ENCODE results near the gene IGF2BP2.

- no peak for TF ChIP-seq POLR2A (IDR thresholded peaks at IDR 0.05; ENCODE audit: extremely low read depth, insufficient read length)
- TF ChIP-seq, protein P1, sequence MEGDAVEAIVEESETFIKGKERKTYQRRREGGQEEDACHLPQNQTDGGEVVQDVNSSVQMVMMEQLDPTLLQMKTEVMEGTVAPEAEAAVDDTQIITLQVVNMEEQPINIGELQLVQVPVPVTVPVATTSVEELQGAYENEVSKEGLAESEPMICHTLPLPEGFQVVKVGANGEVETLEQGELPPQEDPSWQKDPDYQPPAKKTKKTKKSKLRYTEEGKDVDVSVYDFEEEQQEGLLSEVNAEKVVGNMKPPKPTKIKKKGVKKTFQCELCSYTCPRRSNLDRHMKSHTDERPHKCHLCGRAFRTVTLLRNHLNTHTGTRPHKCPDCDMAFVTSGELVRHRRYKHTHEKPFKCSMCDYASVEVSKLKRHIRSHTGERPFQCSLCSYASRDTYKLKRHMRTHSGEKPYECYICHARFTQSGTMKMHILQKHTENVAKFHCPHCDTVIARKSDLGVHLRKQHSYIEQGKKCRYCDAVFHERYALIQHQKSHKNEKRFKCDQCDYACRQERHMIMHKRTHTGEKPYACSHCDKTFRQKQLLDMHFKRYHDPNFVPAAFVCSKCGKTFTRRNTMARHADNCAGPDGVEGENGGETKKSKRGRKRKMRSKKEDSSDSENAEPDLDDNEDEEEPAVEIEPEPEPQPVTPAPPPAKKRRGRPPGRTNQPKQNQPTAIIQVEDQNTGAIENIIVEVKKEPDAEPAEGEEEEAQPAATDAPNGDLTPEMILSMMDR (IDR thresholded peaks at IDR 0.05; ENCODE audit: low read depth, low read length), result no peak
- TF ChIP-seq MYC (IDR thresholded peaks at IDR 0.05; ENCODE audit: low read depth, low read length), result no peak
Measured at GRCh38 chr3:185750015-185750414, 74.8 kb downstream of the IGF2BP2 start.
